ENCODE data around the gene WNT11.
A peak's percentile ranks its signal among the peaks of the same experiment; 100 is the strongest.

WNT11 gene

GRCh38 chr11:76155500-76156227, 50.6 kb downstream of the WNT11 start:
- no peak for DNase-seq (ENCODE audit: low read depth in 2 of 2)

DNA sequence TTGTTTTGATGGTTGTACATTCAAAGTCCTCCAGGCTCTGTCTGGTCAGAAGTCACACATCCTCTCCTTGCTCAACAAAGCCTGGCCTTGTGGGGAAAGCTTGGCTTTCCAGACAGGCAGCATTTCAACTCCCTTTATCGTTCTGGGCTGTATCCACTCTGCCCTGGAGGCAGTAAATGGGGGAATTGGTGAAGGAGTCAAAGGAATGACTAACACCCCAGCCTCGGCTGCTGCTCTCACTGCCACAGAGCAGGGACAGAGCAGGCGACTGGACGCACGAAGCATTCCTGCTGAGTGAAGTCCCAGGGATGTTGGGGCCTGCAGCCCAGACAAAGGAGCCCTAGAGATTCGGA, 52.8 kb downstream of the WNT11 start:
- DNase-seq (ENCODE audit: low read depth in 2 of 2): no peak

DNA sequence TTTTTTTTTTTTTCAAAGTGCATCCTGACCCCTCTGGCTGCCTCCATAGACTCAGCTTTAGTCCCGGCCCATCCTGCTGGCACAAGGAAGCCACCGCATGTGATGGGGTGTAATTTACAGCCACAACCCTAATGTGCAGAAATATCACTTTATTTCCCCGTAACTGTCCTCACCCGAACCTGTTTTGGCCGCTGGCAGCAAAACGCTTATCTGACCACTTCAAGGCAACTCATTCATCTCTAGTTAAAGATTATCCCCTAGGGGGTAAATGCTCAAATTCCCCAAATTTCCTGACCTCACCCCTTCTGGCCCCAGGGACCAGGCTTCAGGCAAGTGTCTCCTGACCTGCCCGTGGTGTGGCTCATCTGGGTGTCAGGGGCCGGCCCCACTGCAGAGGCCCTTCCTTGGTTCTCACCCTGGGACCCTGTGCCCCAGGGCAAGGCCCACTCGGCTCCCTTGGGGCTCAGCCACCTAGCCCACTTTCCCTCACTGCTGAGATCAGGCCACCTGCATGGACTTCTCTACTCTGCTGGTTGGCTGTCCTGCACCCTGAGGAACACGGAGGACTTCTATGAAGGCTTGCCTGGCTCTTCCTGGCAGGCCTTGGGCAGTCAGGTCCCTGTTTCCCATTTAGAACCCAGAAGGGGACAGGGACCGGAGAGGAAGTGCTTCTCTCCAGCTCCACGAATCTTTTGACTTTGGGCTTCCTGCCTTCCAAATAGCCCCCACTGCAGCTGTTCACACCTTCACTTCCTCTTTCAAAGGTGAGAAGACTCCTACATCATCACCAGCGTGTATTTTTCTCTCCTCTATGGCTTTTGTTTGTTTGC, 53.3 kb downstream of the WNT11 start:
- DNase-seq (ENCODE audit: low read depth in 2 of 2): no peak

- peak; percentile 68 to 69 for DNase-seq (ENCODE audit: low read depth in 2 of 2)
Observed at GRCh38 chr11:76152086-76152681, 54.1 kb downstream of the WNT11 start.

DNA sequence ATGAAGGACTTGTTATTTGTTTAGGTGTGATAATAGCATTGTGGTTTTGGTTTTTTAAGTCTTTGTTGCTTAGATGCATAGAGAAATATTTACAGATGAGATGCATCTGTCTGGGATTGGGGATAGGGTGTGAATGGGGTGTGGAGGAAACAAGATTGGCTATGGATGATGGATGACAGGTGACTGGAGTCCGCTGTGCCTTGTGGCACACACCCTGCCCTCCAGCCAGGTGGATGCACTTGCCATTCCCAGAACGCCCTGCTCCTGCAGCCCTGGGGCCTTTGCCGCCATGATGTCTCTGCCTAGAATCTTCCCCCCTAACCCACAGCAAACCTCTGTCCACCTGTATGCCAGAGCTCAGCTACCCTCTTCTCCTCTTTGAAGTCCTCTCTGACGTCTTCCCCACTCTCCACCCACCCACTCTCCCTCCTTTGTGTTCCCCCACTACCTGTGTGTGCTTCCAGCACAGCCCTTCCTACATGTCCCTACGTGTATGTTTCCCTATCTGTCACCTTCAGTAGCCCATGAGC, 54.7 kb downstream of the WNT11 start:
- DNase-seq (ENCODE audit: low read depth in 2 of 2): no peak

DNA sequence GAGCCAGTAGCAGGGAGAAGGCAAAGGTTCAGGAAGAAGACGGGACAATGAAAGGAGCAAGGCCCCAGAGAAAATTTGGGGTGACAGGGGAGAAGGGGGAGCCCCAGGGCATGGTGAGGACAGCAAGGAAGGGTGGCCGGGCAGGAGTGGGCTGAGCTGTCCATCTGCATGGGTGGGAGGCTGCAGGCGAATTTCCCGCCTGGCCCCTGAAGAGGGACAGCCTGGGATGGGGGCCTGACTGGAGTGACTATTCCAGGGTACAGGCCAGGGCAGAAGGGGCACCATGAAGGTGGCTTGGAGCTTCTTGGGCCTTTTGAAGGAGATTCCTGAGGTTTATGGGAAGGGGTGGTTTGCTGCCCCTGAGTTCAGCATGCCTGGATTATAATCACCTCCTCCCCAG, 56.2 kb downstream of the WNT11 start:
- no peak for DNase-seq (ENCODE audit: low read depth in 2 of 2)

GRCh38 chr11:76149713-76150112, 56.6 kb downstream of the WNT11 start:
- no peak for DNase-seq (ENCODE audit: low read depth in 2 of 2)

GRCh38 chr11:76148941-76149613, 57.2 kb downstream of the WNT11 start:
- no peak for DNase-seq (ENCODE audit: low read depth in 2 of 2)

DNA sequence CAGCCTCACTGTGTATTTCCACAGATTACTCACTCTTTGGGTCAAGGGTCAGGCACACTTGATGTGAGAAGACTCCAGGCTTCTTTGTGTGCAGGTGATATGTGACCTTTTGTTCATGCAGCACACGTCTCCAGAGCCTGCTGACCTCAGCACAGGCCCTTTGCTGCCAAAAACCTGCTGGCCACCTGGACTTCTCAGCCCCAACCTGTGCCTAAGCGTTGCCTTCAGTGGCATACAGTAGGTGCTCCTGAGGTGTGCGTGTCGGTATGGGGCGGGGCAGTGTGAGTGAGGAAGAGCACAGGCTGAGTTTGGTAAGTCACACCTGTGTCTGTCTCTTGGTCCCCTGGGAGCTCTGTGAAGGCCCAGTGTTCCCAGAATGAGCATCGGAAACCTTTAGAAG, 58.1 kb downstream of the WNT11 start:
- DNase-seq (ENCODE audit: low read depth in 2 of 2): no peak

GRCh38 chr11:76147106-76147740, 59.1 kb downstream of the WNT11 start:
- no peak for DNase-seq (ENCODE audit: low read depth in 2 of 2)

DNA sequence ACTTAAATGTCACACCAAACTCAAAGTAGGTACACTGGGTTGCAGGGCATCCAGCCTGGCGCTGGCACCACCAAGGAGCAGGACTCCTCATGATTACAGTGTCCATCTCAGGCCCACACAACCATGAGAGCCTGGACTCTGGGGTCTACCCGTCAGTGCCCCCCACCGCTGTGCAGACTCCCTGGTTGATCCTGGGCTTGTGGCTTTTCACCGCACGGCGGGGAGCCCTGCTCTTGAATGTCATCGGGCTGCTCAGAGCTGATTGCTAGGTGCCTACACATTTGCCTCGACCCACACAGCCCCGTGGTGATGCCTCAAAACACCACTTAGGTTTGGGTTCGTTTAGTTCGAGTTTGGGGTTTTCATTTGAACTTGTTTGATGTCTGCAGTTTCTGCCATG, 63.0 kb downstream of the WNT11 start:
- no peak for DNase-seq (ENCODE audit: low read depth in 2 of 2)

GRCh38 chr11:76141901-76142588, 64.3 kb downstream of the WNT11 start:
- no peak for DNase-seq (ENCODE audit: low read depth in 2 of 2)

DNA sequence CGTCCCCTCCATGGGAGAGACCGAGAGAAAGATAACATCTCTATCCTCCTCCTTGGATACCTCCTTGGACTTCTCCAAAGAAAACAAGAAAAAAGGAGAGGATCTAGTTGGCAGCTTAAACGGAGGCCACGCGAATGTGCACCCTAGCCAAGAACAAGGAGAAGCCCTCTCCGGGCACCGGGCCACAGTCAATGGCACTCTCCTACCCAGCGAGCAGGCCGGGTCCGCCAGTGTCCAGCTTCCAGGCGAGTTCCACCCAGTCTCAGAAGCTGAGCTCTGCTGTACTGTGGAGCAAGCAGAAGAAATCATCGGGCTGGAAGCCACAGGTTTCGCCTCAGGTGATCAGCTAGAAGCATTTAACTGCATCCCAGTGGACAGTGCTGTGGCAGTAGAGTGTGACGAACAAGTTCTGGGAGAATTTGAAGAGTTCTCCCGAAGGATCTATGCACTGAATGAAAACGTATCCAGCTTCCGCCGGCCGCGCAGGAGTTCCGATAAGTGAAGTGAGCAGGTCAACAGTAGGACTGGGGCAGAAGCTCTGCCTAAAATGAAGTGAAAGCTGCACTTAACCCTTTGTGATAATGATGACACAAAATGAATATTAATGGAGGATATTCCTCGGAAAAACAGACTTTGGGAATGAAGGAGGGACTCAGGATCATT, 65.3 kb downstream of the WNT11 start:
- DNase-seq (ENCODE audit: low read depth in 2 of 2): no peak

GRCh38 chr11:76139314-76139713, 67.0 kb downstream of the WNT11 start:
- DNase-seq (ENCODE audit: low read depth in 2 of 2): no peak

Data from stimulated activated CD8-positive, alpha-beta memory T cell treated with anti-CD3 and anti-CD28 coated beads, Interleukin-7, amount 100 ng/mL, for 4 hours (primary cell).